CD4-positive, alpha-beta T cell treated with Interferon alpha-2 for 1 hour (primary cell): ENCODE measurements around the gene KIAA1958.

Experiments
- DNase-seq, 2 donors: peaks; one replicate each; pipeline ENCODE4 v3.0.0-alpha.2; 2020 to 2022

KIAA1958 gene

DNA sequence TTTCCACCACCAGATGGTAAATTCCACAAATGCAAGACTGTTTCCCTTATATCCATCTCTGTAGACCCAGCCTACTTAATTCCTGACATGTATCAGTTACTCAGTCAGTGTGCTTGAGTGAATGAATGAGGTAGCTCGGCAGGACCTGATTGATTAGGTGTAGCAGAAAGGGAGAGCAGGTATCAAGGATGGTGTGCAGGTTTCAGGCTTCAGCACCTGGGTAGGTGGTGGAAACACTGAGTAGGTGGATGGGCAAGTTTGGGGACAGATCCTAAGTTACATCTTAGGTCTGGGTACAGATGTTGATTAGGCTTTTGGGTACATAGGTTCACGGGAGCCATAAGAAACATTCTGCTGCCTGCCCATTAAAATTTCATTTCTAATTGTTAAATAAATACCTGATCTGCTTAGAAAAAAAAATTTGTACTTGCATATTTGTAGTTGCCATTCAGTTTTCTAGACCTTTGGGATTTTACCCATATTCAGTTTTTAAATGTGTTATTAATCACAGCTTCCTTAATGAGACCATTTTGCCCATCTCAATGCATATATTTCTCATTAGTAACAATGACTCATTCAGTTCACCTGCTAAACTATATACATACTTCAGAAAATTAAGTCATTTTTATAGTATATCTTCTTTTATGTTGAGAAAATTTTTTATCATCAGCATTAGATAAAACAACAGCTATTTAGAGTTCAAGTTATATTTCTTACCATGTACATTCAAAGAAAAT, 119.5 kb downstream of the KIAA1958 start:
- no peak for DNase-seq

GRCh38 chr9:112608851-112609250, 122.2 kb downstream of the KIAA1958 start:
- no peak for DNase-seq

- no peak for DNase-seq
Observed at GRCh38 chr9:112615584-112616266, 129.1 kb downstream of the KIAA1958 start.

DNA sequence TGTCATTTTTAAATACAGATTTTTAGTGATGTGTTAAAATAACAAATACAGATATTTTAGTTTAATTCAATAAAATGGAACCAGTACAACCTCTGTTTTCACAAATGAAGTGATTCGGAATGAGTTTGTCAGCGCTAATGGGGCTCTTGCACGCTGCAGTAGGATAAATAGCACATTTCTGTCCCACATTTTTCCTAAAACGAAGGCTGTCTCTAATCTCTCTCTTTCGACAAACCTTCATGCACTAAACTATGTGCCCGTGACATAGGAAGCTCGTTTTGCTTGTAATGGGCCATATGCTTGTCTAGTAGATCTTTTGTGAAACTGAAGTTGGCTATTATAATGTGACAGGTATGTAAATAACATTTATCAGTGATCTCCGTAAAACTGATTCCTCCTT, 130.7 kb downstream of the KIAA1958 start:
- DNase-seq: no peak

DNA sequence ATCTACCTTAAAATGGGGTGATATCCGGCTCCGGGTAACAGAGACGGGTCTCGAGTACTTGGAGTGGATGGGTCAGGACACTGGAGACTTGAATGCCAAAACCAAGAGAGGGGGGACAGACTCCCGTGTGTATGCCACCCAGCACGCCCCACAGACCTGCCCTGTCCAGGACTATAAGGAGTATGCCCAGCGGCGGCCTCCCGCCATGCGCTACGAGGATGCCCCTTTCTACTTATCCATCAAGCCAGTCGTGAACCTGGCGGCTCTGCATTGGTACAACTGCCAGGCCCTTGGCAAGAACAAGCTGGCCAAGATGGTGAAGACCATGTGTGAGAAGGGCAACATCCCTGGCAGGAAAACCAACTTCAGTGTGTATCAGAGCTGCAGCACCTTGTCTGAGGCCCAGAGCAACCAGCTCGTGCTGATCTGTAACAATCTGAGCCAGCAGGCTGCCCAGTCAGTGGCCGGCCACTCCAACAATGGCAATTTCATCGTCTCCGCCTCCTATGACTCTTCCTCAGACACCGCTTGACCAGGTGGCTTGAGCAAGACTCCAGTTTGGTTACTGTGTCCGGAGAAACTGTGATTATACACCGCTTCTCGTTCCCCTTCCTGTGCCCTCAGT, 131.9 kb downstream of the KIAA1958 start:
- DNase-seq: no peak

- DNase-seq: no peak
Observed at GRCh38 chr9:112620388-112620787, 133.8 kb downstream of the KIAA1958 start.

DNA sequence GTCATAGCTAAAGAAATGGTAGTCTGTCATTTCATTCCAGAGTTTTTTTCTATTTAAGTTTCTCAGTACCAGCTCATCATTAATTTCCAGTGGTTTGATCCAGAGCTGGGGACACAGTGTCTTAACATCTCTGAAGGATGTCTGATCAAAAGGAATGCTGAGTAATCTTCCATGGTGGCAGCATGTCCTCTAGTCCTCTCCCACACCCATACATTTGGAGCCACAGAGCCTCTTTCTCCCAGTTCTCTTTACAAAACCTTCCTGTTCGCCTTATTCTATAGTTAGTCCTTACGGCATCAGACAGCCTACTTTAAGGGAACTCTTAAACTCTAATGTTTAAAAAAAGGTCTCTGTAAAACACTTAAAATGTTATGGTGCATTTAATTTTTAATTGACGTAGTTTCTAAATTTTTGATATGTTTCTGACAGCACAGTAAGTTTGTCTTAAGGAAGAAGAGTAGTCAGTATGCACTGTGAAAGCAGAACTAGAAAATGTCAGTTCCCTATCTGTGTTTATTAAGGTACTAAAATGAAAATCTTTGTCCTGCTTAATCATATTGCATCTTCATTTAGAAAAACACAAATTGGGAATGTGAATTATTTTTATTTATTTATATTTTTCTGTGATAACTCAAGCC, 134.5 kb downstream of the KIAA1958 start:
- no peak for DNase-seq

DNA sequence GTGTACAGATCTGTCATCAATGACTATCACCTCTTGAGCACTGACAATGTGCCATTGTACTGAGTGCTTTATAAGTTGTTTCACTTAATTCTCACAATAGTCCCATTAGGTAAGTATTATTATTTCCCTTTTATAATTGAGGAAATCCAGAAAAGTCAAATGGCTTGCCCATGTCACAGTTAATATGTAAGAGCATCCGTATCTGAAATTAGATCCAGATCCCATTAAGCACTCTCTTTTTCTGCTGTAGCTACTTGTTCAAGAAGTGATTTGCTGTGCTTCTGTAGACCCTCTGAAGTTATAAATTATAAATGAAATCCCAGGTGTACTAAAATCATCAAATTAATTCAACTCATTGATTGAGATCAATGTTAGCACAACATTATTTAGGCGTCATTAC, 136.6 kb downstream of the KIAA1958 start:
- DNase-seq: no peak

GRCh38 chr9:112624711-112625707, 138.4 kb downstream of the KIAA1958 start:
- DNase-seq: no peak

DNA sequence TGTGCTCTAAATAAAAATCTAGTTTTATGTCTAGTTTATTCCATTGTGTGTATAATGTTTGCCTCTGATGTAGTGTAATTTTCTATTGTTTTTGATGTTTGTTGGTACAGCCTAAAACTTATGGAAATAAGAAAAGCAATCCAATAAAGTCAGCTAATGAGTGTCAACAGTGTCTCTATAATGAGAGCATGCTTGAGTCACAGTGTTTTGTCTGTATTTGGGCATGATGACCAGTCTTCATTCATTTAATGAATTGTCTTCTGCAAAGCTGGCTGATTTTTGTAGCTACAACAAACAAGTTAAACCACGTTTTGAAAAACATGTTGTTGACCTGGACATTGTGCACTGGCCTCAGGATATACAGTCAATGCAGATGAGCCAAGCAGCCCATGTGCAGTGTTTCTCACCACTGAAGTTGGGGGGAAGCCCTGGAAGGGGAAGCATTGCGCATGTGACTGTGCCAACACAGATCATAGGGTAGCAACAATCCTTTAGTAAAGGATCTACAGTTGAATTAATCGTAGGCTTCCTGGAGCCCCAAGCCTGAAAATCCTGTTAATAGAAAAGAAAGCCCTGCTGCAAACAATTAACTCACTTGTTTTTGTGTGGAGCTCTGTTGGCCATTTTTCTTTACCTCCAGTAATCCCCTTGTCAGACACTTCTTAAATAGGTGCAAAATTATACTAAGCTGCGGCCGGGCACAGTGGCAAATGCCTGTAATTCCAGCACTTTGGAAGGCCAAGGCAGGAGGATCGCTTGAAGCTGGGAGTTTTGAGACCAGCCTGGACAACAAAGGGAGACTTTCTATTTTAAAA, 143.3 kb downstream of the KIAA1958 start:
- DNase-seq: no peak

DNA sequence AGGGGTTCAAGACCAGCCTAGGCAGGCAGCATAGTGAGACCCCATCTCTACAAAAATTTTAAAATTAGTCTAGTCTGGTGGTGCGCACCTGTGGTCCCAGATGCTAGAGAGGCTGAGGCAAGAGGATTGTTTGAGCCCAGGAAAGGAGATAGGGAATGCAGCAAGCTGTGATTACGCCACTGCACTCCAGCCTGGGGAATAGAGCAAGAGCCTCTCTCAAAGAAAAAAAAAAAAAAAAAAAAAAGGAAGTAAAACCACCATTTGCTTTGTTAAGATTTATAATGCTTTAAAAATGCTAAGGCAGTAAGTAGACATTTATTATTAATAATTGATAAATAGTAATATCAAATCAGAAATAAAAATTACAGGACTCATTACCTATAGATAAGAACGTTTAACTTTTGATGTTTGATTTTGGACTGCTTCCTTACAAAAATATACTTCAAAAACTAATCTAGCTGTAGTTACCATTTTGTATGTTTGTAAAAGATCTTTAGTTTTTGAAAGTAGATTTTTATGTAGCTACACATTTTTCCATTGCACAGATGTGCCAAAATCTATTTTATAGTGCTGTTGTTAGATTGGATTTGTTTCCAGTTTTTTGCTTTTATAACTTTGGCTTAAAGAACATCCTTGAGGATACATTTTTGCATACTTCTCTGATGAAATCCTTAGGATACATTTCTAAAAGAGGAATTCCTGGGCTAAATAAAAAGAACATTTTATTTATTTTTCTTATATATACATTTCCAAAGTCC, 144.9 kb downstream of the KIAA1958 start:
- DNase-seq: no peak

GRCh38 chr9:112640311-112640710, 153.7 kb downstream of the KIAA1958 start:
- no peak for DNase-seq

DNA sequence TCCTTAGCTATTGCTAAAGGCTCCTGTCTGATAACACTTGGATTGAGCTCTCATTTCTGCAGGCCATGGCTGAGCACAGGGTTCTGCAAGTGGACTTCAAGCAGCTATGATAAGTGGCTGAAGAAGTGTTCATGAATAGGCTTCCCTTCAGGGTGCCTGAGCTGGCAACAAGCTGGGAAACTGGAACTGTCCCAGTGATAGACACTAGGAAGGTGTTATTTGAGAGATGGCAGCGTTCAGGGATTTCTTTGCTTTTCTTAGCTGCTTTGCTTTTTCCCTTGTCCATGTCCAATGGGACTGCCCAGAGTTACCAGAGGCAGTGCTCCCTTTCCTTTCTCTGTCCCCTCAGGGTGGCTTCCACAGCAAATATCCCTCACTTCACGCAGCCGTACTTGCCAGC, 155.5 kb downstream of the KIAA1958 start:
- no peak for DNase-seq

GRCh38 chr9:112647596-112647995, 161.0 kb downstream of the KIAA1958 start:
- no peak for DNase-seq

DNA sequence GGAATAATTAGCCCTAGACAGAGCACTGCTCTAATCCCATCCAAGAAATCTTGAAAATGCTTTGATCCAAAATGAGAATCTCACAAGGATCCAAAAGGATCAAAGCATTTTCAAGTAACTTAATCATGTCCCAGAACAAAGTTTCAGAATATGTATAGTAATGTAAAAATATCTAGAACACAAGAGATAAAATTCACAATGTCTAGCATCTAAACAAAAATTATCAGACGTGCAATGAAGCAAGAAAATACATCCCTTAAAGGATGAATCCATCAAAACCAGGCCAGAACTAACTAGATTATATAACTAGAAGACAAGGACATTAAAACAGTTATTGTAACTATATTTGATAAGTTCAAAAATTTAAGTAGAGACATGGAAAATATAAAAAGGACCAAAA, 162.0 kb downstream of the KIAA1958 start:
- DNase-seq: no peak

GRCh38 chr9:112654282-112654681, 167.7 kb downstream of the KIAA1958 start:
- no peak for DNase-seq

DNA sequence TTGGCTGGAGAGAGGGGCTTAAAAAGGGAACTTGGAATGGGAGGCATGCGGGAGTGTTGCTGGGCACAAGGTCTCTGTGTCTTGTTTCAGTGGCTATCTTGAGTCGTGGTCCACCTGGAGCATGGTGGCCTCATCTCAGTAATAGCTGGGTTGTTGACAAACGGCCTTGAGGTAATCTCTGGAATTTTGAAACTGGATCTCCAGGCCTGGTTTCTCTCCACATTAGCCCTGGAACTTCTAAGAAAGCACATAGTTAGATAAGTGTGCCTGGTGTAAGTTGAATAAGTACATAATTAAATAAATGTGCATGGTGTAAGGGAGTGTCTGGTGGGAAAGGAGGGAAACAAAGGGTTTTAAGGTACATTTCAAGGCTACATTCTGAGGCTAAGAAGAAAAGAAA, 169.0 kb downstream of the KIAA1958 start:
- DNase-seq: no peak

GRCh38 chr9:112659906-112660305, 173.3 kb downstream of the KIAA1958 start:
- no peak for DNase-seq

- DNase-seq: no peak
Observed at GRCh38 chr9:112663681-112664080, 177.1 kb downstream of the KIAA1958 start.

DNA sequence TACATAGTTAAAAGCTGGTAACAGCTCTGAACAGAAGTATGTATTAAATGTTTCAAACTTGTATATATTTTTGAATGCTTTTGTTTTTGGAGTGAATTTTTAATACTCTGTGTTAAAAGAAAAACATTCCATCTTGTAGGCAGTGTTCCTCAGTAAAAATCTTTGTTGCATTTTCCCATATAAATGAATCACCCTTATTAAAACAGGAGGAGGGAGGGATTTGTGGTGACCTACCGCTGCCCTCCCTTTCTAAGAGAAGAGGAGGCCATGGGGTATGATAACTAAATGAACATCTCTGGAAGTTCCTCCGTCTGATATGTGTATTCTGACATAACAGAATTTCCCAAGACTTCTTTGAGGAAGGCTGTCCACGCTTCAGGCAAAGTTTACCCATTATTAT, 177.9 kb downstream of the KIAA1958 start:
- DNase-seq: no peak

GRCh38 chr9:112665347-112665746, 178.7 kb downstream of the KIAA1958 start:
- no peak for DNase-seq
